ENCODE results near the gene FOXO3.

FOXO3 gene

GRCh38 chr6:108581237-108581931 is 20.7 kb downstream of the FOXO3 start:
- Histone ChIP-seq H3K4me3 (ENCODE audit: low read depth, low read length) (peak overlapping the region; percentile 3), H3K27me3 (replicated peaks) (no peaks in the 10 kb centered on the region), H3K27ac (peak overlapping the region; percentile 79), H3K36me3 (replicated peaks) (peaks cover 3% of the 10 kb centered on the region)
- TF ChIP-seq CTCF (IDR thresholded peaks at IDR 0.05; ENCODE audit: low read depth, low read length, missing control alignments): no peak
- in situ Hi-C loops (cut with HindIII; ENCODE audit: low pct_ligation_motif_present, low sequenced_read_pairs): no loop called here
- DNase-seq: no peak

DNA sequence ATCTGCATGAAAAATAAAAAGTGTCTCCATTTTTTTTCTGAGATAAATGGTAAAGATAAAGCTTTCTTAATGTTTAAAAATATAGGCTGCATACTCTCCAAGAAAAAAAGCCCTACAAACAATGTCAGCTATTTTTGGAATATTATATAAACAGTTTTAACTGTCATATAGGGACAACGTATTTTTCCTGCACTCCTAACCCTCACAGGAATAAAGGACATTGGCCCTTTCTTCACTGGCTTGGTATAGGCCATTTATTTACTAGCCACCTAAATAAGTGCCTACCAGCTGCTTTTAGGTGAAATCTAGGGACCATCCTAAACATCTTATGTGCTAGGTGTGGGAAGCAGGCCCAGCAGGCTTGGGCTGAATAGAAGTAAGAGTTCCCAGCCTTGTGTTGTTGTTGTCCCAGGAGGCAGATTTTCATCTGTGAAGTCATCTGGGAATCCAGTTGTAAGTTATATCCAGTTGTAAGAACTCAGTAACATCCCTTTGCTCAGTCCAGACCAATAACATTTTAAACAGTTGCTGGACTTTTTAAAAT is 21.3 kb downstream of the FOXO3 start:
- H3K27ac ChIP-seq: peak overlapping the region; percentile 79
- H3K36me3 ChIP-seq (replicated peaks): peaks cover 3% of the 10 kb centered on the region
- TF ChIP-seq CTCF (IDR thresholded peaks at IDR 0.05; ENCODE audit: low read depth, low read length, missing control alignments): no peak
- H3K27me3 ChIP-seq (replicated peaks): no peaks in the 10 kb centered on the region
- H3K4me3 ChIP-seq (ENCODE audit: low read depth, low read length): no peak overlapping the region
- DNase-seq: no peak
- in situ Hi-C loops (cut with HindIII; ENCODE audit: low pct_ligation_motif_present, low sequenced_read_pairs): no loop called here

- in situ Hi-C loops (cut with HindIII; ENCODE audit: low pct_ligation_motif_present, low sequenced_read_pairs): no loop called here
- peaks cover 3% of the 10 kb centered on the region for H3K36me3 ChIP-seq (replicated peaks)
- H3K27ac ChIP-seq: peak overlapping the region; percentile 79
- no peaks in the 10 kb centered on the region for H3K27me3 ChIP-seq (replicated peaks)
- no peak for DNase-seq
- no peak for TF ChIP-seq CTCF (IDR thresholded peaks at IDR 0.05; ENCODE audit: low read depth, low read length, missing control alignments)
- no peak overlapping the region for H3K4me3 ChIP-seq (ENCODE audit: low read depth, low read length)
Measured at GRCh38 chr6:108582618-108583017, 21.9 kb downstream of the FOXO3 start.

DNA sequence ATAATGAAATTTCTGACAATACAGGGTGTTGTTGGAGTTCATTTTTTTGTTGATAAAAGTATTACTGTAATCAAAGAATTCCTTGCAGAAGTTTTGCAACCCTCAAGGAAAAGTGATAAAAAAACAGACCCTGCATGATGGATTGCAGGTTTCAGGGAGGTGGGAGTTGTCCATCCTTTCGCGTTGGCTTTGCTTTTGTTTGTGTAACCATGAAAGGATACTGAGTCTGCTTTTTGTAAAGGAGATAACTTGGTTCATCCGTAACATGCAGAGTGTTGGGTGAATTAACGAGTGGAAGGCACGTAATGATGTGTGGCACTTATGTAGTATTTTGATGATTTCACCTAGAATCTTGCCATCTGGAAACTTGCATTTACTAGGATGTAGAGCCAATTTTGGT is 23.6 kb downstream of the FOXO3 start:
- no peak for DNase-seq
- no peak overlapping the region for H3K27ac ChIP-seq
- TF ChIP-seq CTCF (IDR thresholded peaks at IDR 0.05; ENCODE audit: low read depth, low read length, missing control alignments): no peak
- no peak overlapping the region for H3K4me3 ChIP-seq (ENCODE audit: low read depth, low read length)
- in situ Hi-C loops (cut with HindIII; ENCODE audit: low pct_ligation_motif_present, low sequenced_read_pairs): no loop called here
- H3K36me3 ChIP-seq (replicated peaks): no peaks in the 10 kb centered on the region
- no peaks in the 10 kb centered on the region for H3K27me3 ChIP-seq (replicated peaks)

GRCh38 chr6:108585359-108585758 is 24.6 kb downstream of the FOXO3 start:
- H3K27ac ChIP-seq: no peak overlapping the region
- TF ChIP-seq CTCF (IDR thresholded peaks at IDR 0.05; ENCODE audit: low read depth, low read length, missing control alignments): no peak
- in situ Hi-C loops (cut with HindIII; ENCODE audit: low pct_ligation_motif_present, low sequenced_read_pairs): no loop called here

More at GRCh38 chr6:108585359-108585758, 24.6 kb downstream of the FOXO3 start:
- no peak for DNase-seq
- H3K36me3 ChIP-seq (replicated peaks): no peaks in the 10 kb centered on the region
- no peaks in the 10 kb centered on the region for H3K27me3 ChIP-seq (replicated peaks)
- no peak overlapping the region for H3K4me3 ChIP-seq (ENCODE audit: low read depth, low read length)

Measured in brain microvascular endothelial cell (primary cell).